Activated CD8-positive, alpha-beta memory T cell treated with anti-CD3 and anti-CD28 coated beads for 4 hours (primary cell): ENCODE measurements around the gene ALMS1.
"Not testable (repeated sequence)": the region's sequence is repeated elsewhere in the genome, so short reads cannot be mapped to it uniquely, and the experiment has no call there.

Experiments
- DNase-seq, 2 donors: peaks; one replicate each; pipeline ENCODE4 v3.0.0-alpha.2; 2020; ENCODE audit warnings: low read depth in 2 of 2

Gene ALMS1

GRCh38 chr2:73385504-73386341 lies at the start of gene ALMS1:
Gene ALMS1, plus strand, starts transcription at chr2:73385836. Its CDS starts 33 bp downstream, at chr2:73385869.
- peak; percentile 69 to 75 for DNase-seq

- DNase-seq = no peak
Measured at GRCh38 chr2:73337828-73338227, 47.8 kb upstream of the ALMS1 start.

GRCh38 chr2:73339201-73339600 lies 46.4 kb upstream of the ALMS1 start:
- no peak for DNase-seq

- no peak for DNase-seq
Measured at GRCh38 chr2:73341039-73341438, 44.6 kb upstream of the ALMS1 start.

- no peak for DNase-seq
Measured at GRCh38 chr2:73343992-73344391, 41.6 kb upstream of the ALMS1 start.

GRCh38 chr2:73344747-73345146 lies 40.9 kb upstream of the ALMS1 start:
- not testable (repeated sequence) for DNase-seq

- DNase-seq = no peak
Measured at GRCh38 chr2:73350035-73350691, 35.5 kb upstream of the ALMS1 start.

GRCh38 chr2:73356097-73356496 lies 29.5 kb upstream of the ALMS1 start:
- no peak for DNase-seq

- DNase-seq = no peak
Measured at GRCh38 chr2:73359915-73360697, 25.5 kb upstream of the ALMS1 start.

- DNase-seq = no peak
Measured at GRCh38 chr2:73366060-73366459, 19.6 kb upstream of the ALMS1 start.

- no peak for DNase-seq
Measured at GRCh38 chr2:73368781-73369180, 16.9 kb upstream of the ALMS1 start.

- no peak for DNase-seq
Measured at GRCh38 chr2:73370348-73370747, 15.3 kb upstream of the ALMS1 start.

- DNase-seq = no peak
Measured at GRCh38 chr2:73373344-73373743, 12.3 kb upstream of the ALMS1 start.

GRCh38 chr2:73374269-73374668 lies 11.4 kb upstream of the ALMS1 start:
- no peak for DNase-seq

GRCh38 chr2:73376681-73377080 lies 9.0 kb upstream of the ALMS1 start:
- no peak for DNase-seq

- no peak for DNase-seq
Measured at GRCh38 chr2:73383036-73383435, 2.6 kb upstream of the ALMS1 start.

- DNase-seq = no peak
Measured at GRCh38 chr2:73385123-73385503, 523 bp upstream of the ALMS1 start.

- no peak for DNase-seq
Measured at GRCh38 chr2:73386342-73386868, 769 bp downstream of the ALMS1 start.

GRCh38 chr2:73386894-73387636 lies 1.4 kb downstream of the ALMS1 start:
- no peak for DNase-seq

- DNase-seq = no peak
Measured at GRCh38 chr2:73402386-73403103, 16.9 kb downstream of the ALMS1 start.

GRCh38 chr2:73403237-73403636 lies 17.6 kb downstream of the ALMS1 start:
- DNase-seq = no peak
